T-helper 2 cell (primary cell): Measurements from ENCODE around the gene AKIRIN1.
"Not testable (repeated sequence)": the region's sequence is repeated elsewhere in the genome, so short reads cannot be mapped to it uniquely, and the experiment has no call there.

Experiments used
- DNase-seq, 5 experiments: peaks; one replicate each; pipeline versions ENCODE4 v3.0.0 to v3.0.0-alpha.2; 2012 to 2022

Gene AKIRIN1

GRCh38 chr1:39046613-39047210 lies 55.6 kb downstream of the AKIRIN1 start:
- no peak for DNase-seq

GRCh38 chr1:39047374-39048229 lies 56.5 kb downstream of the AKIRIN1 start:
- peak in 1 of 5 experiments; percentile 16 for DNase-seq

GRCh38 chr1:39048745-39049370 lies 57.8 kb downstream of the AKIRIN1 start:
- DNase-seq, result no peak

GRCh38 chr1:39050001-39050400 lies 58.9 kb downstream of the AKIRIN1 start:
- DNase-seq, result no peak

GRCh38 chr1:39051193-39051850 lies 60.2 kb downstream of the AKIRIN1 start:
- DNase-seq, result peak in 1 of 5 experiments; percentile 22

GRCh38 chr1:39051956-39052355 lies 60.9 kb downstream of the AKIRIN1 start:
- DNase-seq, result no peak

GRCh38 chr1:39055213-39055710 lies 64.2 kb downstream of the AKIRIN1 start:
- not testable (repeated sequence) for DNase-seq
